ENCODE results near the gene CUTC. TPM values are rescaled to one million over a fixed set of nuclear protein-coding genes. Genes with fewer than 3 reads are reported as not detected.

CUTC gene
- total and polyA plus RNA-seq, 4 donors = 13.0 to 24.7 (median 20.6) TPM

DNA sequence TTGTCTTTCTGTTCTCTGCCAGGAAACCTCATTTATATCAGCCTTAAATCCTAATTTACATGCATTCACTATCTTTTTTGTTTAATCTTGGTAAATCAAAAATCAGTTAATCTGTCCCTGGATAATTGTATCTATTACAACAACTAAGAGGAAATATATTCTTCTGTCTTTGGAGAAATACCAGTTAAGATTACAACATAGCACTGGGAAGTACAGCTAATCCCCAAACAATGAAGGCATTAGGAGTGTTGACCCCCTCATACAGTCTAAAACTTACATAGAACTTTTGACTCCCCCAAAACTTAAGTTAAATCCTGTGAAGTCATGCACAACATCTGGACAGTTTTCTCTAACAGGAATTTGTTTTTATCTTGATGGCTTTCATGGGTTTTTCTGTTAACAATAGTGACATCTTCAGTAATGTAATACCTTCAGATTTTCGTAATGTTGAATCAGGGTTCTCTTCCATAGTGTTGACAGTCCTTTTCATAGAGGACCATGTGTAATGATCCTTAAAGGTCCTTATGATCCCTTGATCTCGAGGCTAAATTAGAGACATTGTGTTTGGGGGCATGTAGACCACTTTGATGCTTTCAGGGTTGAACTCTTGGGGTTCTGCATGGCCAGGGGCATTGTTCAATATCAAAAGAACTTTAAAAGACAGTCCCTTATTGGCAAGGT is 26.3 kb downstream of the CUTC start:
- no peak for ATAC-seq (ENCODE audit: insufficient read depth, low FRiP score)
- H3K9ac ChIP-seq (ENCODE audit: insufficient read depth in 1 of 2, low read length in 2 of 2) = no peak overlapping the region

GRCh38 chr10:99760321-99760720 is 28.3 kb downstream of the CUTC start:
- DNase-seq (no peak), ATAC-seq (ENCODE audit: insufficient read depth, low FRiP score) (no peak)
- no peak overlapping the region for H3K9ac ChIP-seq (ENCODE audit: insufficient read depth in 1 of 2, low read length in 2 of 2)
- H3K9me3 ChIP-seq (ENCODE audit: control insufficient read depth in 4 of 4, insufficient read depth in 3 of 4, low read length in 3 of 4) = peaks cover 0 to 5% (median 0%) of the 10 kb centered on the region in 4 donors
- H3K27ac ChIP-seq (ENCODE audit: low read depth in 1 of 2, low read length in 1 of 2) = no peak overlapping the region
- H3K36me3 ChIP-seq (ENCODE audit: control insufficient read depth in 4 of 4, insufficient read depth in 4 of 4, low read length in 4 of 4) = peaks cover 4 to 25% (median 9%) of the 10 kb centered on the region in 4 donors
- TF ChIP-seq CTCF (IDR thresholded peaks at IDR 0.05; ENCODE audit: control extremely low read depth, extremely low read depth) = no peak
- H3K4me1 ChIP-seq (ENCODE audit: control insufficient read depth in 5 of 5, insufficient read depth in 5 of 5, low read length in 5 of 5) = peaks cover 0 to 13% (median 0%) of the 10 kb centered on the region in 5 donors
- H3K27me3 ChIP-seq (ENCODE audit: control insufficient read depth in 3 of 3, insufficient read depth in 3 of 3, low read length in 2 of 3) = no peaks in the 10 kb centered on the region
- no peak overlapping the region for H3K4me3 ChIP-seq
- WGBS, 2 donors = 94 to 100% methylated on average over 1 of the region's 1 CpG

More for the DNA sequence above, 26.3 kb downstream of the CUTC start:
- TF ChIP-seq CTCF (IDR thresholded peaks at IDR 0.05; ENCODE audit: control extremely low read depth, extremely low read depth) = no peak
- peak in 2 of 3 donors; percentile 83 to 89 for DNase-seq
- H3K27me3 ChIP-seq (ENCODE audit: control insufficient read depth in 3 of 3, insufficient read depth in 3 of 3, low read length in 2 of 3) = no peaks in the 10 kb centered on the region
- H3K4me1 ChIP-seq (ENCODE audit: control insufficient read depth in 5 of 5, insufficient read depth in 5 of 5, low read length in 5 of 5) = peaks cover 0 to 13% (median 0%) of the 10 kb centered on the region in 5 donors
- 85 to 86% methylated on average over 2 of the region's 2 CpGs for WGBS, 2 donors
- no peak overlapping the region for H3K27ac ChIP-seq (ENCODE audit: low read depth in 1 of 2, low read length in 1 of 2)
- peaks cover 8 to 31% (median 13%) of the 10 kb centered on the region in 4 donors for H3K36me3 ChIP-seq (ENCODE audit: control insufficient read depth in 4 of 4, insufficient read depth in 4 of 4, low read length in 4 of 4)
- H3K9me3 ChIP-seq (ENCODE audit: control insufficient read depth in 4 of 4, insufficient read depth in 3 of 4, low read length in 3 of 4) = peaks cover 0 to 5% (median 0%) of the 10 kb centered on the region in 4 donors
- no peak overlapping the region for H3K4me3 ChIP-seq

GRCh38 chr10:99761365-99761764 is 29.3 kb downstream of the CUTC start:
- Histone ChIP-seq H3K27me3 (ENCODE audit: control insufficient read depth in 3 of 3, insufficient read depth in 3 of 3, low read length in 2 of 3) (no peaks in the 10 kb centered on the region), H3K4me3 (no peak overlapping the region), H3K4me1 (ENCODE audit: control insufficient read depth in 5 of 5, insufficient read depth in 5 of 5, low read length in 5 of 5) (peaks cover 0 to 13% (median 0%) of the 10 kb centered on the region in 5 donors), H3K9ac (ENCODE audit: insufficient read depth in 1 of 2, low read length in 2 of 2) (no peak overlapping the region), H3K27ac (ENCODE audit: low read depth in 1 of 2, low read length in 1 of 2) (no peak overlapping the region), H3K36me3 (ENCODE audit: control insufficient read depth in 4 of 4, insufficient read depth in 4 of 4, low read length in 4 of 4) (peaks cover 0 to 18% (median 6%) of the 10 kb centered on the region in 4 donors), H3K9me3 (ENCODE audit: control insufficient read depth in 4 of 4, insufficient read depth in 3 of 4, low read length in 3 of 4) (peaks cover 0 to 5% (median 0%) of the 10 kb centered on the region in 4 donors)
- TF ChIP-seq CTCF (IDR thresholded peaks at IDR 0.05; ENCODE audit: control extremely low read depth, extremely low read depth) = no peak
- no peak for DNase-seq
- no peak for ATAC-seq (ENCODE audit: insufficient read depth, low FRiP score)

All from lung (tissue), 12 donors.